GM12872 (cell line): ENCODE measurements around the gene WDR4.

Source experiments
- TF ChIP-seq, protein P1 (sequence below): IDR thresholded peaks from 3 replicates; pipeline ENCODE4 v1.5.1; 2011; ENCODE audit warnings: low read depth, mild to moderate bottlenecking, low read length, moderate library complexity; ENCODE audit not compliant: insufficient read depth

WDR4 gene

DNA sequence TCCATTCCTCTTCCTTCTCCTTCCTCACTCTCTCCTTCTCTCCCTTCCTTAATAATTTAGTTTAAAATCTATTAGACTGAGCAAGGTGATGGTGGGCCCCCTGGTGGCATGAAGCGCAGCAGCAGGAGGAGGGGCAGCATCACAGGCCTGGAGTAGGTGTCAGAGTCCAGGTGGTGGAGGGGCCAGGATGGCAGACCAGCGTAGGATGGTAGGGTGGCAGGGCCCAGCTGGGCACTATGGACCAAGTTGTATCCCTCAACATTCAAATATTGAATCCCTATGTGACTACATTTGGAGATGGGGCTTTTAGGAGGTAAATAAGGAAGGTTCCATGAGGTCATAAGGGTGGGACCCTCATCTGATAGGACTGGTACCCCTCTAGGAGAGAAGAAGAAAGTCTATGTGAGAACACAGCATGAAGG, 61.0 kb downstream of the WDR4 start:
- TF ChIP-seq, protein P1, sequence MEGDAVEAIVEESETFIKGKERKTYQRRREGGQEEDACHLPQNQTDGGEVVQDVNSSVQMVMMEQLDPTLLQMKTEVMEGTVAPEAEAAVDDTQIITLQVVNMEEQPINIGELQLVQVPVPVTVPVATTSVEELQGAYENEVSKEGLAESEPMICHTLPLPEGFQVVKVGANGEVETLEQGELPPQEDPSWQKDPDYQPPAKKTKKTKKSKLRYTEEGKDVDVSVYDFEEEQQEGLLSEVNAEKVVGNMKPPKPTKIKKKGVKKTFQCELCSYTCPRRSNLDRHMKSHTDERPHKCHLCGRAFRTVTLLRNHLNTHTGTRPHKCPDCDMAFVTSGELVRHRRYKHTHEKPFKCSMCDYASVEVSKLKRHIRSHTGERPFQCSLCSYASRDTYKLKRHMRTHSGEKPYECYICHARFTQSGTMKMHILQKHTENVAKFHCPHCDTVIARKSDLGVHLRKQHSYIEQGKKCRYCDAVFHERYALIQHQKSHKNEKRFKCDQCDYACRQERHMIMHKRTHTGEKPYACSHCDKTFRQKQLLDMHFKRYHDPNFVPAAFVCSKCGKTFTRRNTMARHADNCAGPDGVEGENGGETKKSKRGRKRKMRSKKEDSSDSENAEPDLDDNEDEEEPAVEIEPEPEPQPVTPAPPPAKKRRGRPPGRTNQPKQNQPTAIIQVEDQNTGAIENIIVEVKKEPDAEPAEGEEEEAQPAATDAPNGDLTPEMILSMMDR, result peak; percentile 69

DNA sequence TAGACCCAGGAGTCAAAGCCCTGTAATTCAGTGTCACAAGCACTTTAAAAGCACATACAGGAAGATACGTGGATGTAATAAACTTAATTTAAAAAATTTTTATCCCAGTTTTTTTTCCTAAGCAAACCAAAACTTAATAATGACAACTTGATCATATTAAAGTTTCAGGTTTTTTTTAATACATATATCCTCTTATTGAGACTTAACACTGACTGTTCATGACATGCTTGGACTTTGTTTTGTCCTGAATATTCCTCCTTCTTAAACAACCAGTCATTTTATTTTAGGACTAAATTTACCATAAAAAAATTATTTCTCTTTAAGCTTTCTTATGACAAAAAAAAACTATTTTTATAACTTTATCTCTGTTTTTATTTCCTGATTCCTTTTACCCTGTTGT, 64.1 kb downstream of the WDR4 start:
- TF ChIP-seq, protein P1, result no peak

DNA sequence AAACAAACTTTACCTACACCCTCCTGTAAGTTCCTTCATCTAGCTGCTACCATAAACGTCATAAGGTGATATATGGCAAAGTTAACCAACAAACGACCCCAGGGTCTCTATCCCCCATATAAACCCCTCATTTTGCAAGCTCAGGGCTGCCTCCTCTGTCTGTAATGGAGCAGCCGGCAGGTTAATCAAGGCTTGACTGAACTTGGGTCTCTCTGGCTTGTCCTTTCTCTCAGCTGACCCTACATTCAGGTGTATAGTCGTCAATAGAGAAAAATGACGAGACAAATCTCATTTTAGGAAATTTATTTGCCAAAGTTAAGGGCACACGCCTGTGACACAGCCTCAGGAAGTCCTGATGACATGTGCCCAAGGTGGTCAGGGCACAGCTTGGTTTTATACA, 67.4 kb downstream of the WDR4 start:
- TF ChIP-seq, protein P1, result no peak

DNA sequence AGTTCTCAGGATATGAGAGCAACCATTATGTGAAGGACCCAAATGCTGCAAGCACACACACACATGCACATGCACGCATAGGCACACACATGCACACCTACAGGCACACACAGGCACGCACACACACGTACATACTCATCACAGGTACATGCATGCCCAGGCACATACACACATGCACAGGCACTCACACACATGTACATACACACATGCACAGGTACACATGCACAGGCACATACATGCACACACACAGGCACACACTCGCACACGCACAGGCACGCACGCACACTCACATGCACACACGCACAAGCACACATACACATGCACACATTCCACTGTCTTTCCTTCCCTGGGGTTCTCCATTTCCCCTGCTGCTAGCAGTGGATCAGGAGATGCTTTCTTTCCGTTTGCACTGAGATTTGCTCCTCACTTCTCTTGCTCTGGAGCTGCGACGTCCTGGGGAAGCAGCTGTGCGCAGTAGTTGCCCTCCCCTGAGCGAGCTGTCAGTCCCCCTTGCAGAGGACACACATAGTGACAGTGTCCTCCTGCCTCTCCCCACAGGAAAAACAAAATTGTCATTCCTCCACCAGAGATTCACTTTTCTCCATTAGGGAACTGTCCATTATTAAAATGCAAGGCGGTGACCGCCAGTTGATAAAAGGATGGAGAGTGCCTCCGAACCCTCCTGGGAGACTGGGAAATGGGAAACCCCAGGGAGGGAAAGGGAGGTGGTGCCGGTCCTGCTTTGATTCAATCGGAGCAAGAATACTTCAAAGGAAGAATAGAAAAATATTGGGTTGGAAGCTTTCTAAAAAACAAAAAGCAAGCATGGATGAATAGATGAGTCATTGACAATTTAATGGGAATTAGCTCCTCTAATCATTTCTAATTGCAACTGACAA, 69.5 kb downstream of the WDR4 start:
- TF ChIP-seq, protein P1, result no peak

DNA sequence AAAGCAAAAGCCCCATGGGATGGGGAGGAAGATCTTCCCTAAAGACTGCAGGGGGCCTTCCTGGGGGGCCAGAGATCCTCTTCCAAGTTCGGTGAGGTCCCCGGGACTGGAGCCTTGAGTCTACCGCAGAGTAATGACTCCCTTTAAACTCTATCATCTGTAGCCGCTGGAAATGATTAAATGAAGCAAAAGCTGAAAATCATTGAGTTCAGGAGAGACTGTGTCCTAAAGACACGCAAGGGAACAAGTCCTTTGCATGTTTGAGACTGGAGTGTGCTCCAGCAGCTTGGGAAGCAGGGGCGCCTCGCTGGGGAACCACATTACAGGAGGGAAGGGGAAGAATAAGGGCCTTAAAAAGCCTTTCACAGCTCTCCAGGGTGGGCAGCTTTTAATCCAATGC, 70.2 kb downstream of the WDR4 start:
- TF ChIP-seq, protein P1, result no peak

DNA sequence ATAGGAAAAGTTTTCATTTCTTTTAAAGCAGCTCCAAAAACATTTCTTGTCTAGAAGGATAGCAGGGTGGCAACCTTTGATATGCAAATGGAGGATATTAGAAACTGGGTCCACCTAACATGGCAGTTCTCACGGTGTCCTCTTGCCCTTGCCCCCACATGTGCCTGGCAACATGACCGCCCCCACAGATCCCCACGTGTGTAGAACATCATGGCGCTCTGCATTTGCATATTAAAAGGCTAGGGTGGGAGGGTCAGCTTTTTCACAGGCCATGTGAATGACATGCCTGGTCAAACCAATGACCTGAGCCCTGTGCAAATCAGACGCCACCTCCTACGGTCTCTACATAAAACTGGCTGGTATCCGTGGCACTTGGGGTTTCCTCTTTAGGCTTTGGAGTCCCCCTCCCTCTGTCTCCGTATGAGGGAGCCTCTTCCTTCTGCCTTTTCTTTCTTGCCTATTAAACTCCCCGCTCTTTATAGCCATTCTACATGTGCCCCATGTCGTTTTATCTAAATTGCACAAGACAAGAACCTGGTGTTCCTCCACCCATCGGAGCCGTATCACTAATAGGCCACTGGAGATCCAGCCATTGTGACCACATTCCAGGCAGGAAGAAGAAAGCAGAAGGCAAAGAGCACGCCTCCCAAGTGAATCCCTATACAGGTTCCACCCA, 71.3 kb downstream of the WDR4 start:
- TF ChIP-seq, protein P1, result no peak

DNA sequence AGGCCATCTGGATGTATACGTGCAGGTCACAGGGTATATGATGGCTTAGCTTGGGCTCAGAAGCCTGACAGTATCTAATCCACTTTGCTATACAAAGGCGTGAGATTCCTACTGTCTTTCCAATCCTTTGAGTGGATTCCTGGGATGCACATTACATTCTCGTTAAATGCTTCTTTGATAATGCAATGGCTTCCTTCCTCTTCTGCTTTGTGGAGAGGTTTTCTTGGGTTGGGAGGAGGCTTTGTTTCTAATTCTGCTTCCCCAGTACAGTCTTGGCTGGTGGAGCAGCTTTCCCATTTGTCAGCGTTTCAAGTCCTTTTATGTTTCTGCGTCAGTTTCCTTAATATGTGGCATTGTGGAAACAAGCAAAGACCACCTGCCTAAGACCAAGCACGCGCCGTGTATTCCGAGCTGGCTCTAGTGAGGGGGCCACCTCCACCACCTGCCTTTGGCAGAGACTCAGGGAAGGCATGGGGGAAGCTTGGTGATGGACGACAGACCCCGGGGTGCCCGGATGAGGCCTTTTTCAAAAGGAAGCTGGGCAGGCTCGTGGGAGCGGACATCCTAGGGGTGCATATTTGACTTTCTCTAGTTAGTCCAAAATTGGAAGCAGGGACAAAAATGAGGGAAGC, 72.7 kb downstream of the WDR4 start:
- TF ChIP-seq, protein P1, result no peak
